Renal pelvis (tissue), 4 donors: ENCODE data around the gene YJEFN3. TPM values are rescaled to one million over a fixed set of nuclear protein-coding genes. Genes with fewer than 3 reads are reported as not detected.

Experiments used
- DNase-seq: peaks from one replicate; pipeline ENCODE4 v3.0.0-alpha.2; 2013
- polyA plus RNA-seq, 3 donors: library from polyadenylated mRNA; unstranded; fragments of 120-200 nt; gene quantifications; one replicate each; pipeline ENCODE4 v1.2.1, GENCODE V29; 2013; ENCODE audit not compliant: insufficient read length in 3 of 3

YJEFN3 gene
- polyA plus RNA-seq, 3 donors = 5.5 to 15.2 (median 12.4) TPM

- DNase-seq = no peak
These were observed 23.1 kb downstream of the YJEFN3 start for GRCh38 chr19:19551853-19552192.

GRCh38 chr19:19552798-19553197 lies 24.1 kb downstream of the YJEFN3 start:
- DNase-seq = no peak

DNA sequence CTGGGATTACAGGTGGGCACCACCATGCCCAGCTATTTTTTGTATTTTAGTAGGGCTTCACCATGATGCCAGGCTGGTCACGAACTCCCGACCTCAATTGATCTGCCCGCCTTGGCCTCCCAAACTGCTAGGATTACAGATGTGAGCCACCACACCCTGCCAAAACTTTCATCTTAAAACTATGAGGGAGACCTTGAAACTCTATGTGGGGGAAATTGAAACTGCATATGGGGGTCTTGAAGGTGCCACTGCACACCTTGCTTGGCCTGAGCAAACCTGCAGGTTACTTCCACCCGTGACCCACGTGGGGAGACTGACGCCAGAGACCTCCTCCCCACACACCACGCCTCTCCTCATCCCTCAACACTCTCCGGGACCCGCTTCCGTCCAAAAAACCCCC lies 25.0 kb downstream of the YJEFN3 start:
- DNase-seq = no peak

- no peak for DNase-seq
These were observed 25.6 kb downstream of the YJEFN3 start for GRCh38 chr19:19554074-19555023.

DNA sequence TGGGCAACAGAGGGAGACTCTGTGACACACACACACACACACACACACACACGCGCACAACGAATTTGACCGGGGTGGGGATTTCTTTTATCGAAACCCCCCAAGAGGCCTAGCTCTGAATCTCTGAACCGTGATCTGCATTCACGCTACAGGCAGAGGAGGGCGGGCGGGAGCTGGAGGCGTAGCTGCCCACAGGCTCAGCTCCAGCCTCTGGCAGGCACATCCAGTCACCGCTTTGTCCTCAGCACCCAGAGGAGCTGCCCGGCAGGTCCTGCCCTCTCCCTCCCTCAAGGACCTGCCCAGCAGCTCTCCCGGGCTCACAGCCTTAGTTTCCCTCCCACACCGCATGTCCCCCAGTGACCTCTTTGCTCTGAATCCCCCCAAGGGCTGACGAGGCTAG lies 29.3 kb downstream of the YJEFN3 start:
- no peak for DNase-seq

- no peak for DNase-seq
These were observed 29.9 kb downstream of the YJEFN3 start for GRCh38 chr19:19558636-19559035.

DNA sequence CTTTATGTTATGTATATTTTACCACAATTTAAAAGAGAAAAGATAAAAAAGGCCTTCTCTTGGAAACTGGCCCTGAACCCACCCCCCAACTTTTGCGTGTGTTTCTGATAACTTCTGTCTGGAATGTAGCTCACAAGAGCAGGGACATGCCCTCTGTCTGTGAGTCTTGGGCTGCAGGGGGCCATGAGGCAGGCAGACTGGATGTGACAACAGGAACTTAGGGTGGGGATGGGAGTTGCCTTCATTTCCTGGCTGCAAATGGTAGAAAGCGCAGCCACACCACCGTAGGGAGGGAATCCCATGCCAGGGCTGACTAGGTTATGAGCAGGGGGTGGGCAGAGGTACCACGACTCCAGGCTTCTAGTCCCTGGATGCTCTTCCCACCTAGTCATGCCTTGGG lies 31.2 kb downstream of the YJEFN3 start:
- no peak for DNase-seq

DNA sequence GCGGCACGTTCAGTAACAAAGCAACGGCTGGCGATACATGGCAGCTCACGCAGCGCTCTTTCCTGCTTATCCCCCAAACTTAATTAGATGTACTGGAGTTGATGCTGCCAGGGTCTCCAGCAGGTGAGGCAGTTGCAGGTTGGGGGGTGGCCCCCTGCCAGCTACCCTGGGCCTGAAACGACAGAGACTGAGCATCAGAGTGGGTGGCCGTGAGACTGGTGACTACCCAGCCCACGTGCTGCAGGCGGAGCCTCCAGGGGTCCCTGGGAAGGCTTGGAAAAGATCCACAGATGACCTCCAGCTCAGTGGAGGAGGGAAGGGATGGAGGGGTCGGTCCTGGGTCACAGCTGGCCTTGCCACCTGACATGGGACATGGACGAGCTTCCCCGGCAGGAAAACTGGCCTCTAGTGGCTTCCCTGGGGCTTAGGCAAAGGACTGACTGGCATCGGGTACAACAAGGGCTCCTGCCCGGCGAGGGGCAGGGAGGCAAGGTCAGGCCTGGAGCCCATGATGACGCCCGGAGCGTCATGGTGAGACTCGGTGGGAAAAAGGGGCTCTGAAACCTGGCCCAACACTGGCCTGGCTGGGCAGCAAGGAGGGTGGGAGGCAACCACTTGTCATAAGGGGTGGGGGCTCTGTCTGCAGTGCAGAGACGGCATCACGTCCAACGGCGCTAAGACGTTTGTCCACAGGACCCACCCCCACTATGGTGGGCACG lies 33.4 kb downstream of the YJEFN3 start:
- DNase-seq = no peak

GRCh38 chr19:19562665-19563347 lies 34.1 kb downstream of the YJEFN3 start:
- no peak for DNase-seq

GRCh38 chr19:19563348-19563848 lies 34.7 kb downstream of the YJEFN3 start:
- DNase-seq = no peak

GRCh38 chr19:19566306-19566705 lies 37.6 kb downstream of the YJEFN3 start:
- no peak for DNase-seq

DNA sequence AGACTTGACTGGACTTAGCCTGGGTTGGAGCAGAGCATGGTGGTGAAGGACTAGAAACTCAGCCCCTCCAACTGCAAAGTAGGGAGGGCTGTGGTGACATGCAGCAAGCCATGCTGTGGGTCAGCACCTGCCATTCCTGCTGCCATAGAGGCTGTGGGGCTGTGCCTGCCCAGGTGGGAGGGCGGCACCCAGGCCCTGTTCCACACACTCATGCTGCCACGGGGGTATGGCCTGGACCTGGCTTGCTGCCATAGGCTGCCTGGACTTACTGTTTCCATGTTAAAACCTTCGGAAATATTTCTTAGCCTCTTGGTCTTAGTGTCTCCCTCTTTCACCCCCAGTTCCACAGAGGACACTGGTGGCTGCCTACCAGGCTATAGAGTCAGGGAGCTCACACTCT lies 38.7 kb downstream of the YJEFN3 start:
- DNase-seq = no peak

GRCh38 chr19:19568802-19569756 lies 40.4 kb downstream of the YJEFN3 start:
- no peak for DNase-seq

DNA sequence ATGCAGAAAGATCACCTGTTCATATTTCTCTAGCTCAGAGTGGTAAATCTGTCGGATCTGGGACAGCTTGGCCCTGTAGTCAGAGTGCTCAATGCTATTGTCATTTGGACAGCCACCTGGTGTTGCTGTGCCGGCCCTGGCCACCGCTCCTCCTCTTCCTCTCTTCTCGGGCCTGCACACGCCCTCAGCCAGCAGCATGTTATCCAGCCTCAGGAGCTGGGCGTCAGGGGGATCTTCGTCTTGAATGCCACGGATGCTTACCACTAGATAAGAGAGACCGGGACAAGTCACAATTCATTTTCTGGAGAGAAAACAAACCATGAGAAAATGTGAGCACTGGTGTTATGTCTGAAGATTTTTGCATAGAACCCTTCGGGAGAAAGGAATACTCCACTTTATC lies 41.9 kb downstream of the YJEFN3 start:
- DNase-seq = no peak

DNA sequence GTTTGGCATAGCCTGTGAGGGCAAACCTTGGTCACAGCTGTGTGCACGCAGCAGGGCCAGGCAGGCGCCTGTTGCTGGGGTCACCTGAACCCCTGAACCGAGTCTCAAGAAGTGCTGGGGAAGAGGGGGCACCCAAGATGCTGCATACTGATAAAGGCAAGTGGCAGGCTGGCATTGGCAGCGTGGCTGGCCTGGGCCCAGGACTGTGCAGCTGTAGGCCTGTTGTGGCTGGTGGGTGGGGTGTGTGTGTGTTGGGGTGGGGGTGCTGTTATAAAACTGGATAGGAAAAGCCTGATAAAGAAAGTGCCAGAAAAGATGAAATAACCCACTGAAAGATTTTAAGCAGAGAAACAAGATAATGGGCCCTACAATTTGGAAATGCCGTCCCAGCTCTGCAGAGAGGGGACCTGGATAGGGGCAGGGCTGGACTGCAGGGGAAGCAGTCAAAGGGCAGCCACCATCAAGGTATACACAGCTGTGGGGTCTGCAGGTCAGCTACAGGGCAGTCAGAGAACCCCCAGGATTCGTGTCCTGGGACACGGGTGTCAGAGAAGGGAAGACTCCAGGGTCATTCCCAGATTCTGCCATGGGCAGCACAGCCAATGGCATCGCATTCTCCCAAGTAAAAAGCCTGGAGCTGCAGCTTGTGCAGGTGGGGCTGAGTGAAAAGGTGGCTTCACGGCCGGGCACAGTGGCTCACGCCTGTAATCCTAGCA lies 42.5 kb downstream of the YJEFN3 start:
- DNase-seq = no peak

GRCh38 chr19:19575411-19575810 lies 46.7 kb downstream of the YJEFN3 start:
- no peak for DNase-seq

- no peak for DNase-seq
These were observed 49.5 kb downstream of the YJEFN3 start for GRCh38 chr19:19578252-19578651.

DNA sequence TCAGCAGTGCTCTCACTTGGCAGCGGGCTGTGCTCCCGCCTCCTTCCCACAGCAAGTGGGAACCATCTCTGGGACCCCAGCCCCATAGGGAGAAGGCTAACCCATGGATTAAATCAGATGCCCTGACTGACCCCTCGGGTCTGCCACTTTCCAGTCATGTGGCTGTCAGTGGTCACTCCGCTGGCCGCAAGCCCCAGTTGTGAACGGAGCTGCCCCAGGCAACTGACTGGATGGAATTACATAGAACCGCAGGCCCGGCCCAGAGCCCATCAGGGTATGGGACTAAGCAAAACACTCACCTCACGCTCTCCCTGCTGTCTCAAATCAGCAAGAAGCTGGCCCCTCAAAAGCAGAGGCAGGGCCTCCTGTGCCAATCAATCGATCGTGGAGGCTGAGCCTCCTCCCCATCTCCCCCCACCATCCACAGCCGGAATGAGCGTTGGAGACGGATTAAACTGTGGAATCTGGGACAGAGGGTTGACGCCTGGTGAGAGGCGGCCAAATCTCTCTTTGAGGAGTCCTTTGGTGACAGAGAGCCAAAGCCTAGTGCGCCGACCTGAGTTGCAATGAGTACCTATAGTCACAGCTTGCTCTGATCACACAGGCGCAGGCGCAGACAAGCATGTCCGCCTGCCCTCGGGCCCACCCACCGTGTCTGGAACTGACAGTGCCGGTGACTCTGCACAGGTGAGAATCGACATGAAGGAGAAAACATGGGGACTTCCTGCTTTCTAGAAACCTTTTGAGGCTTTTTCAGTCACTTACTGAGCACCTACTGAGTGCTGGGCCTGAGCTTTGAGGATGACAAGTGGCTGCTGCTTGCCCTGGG lies 51.0 kb downstream of the YJEFN3 start:
- DNase-seq = no peak

DNA sequence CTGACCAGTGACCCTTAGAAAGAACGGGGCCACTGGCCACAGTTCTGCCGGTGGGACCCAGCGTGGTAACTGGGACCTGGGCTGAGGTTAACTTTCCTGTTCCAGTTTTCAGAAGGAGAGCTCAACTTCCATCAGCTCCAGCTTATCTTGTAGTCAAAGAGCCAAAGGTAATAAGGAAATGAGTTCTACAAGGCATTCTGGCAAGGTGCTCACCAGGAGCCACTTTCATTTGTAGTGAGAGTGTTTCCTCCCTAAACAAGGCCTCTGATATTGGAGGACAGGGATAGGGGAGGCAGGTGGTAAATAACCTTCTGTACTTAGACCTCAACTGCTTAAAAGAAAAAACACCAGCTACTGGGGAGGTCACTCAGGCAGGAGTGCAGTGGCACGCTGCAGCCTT lies 51.7 kb downstream of the YJEFN3 start:
- DNase-seq = no peak

DNA sequence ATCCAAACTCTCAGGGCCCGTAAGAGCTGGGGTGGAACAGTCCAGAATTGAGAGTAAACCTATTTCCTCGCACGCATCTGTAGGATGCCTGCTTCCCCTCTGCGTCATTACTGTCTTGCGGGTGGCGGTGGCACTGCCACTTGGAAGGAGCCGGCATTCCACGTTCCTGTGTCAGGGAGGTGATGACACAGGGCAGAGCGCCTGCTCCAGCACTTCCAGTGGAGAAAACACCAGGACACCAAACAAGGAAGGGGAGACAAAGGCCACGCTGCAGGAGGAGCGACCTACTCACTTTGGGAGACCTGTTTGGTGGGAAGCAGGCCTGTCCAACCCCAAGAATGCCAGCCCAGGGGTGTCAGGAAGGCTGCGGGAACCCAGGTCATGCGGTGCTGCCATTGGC lies 52.7 kb downstream of the YJEFN3 start:
- no peak for DNase-seq
